Astrocyte of the spinal cord (primary cell): ENCODE data around the gene SLC22A31.
"Not testable (repeated sequence)": the region's sequence is repeated elsewhere in the genome, so short reads cannot be mapped to it uniquely, and the experiment has no call there.

Experiments
- DNase-seq: peaks from one replicate; pipeline ENCODE4 v3.0.0; 2011; ENCODE audit warnings: low read depth, low spot score
- H3K4me3 ChIP-seq: 2 replicates; pipeline ENCODE4 v1.5.1; 2011; ENCODE audit warnings: low read depth, mild to moderate bottlenecking, low read length, moderate library complexity
- CTCF ChIP-seq: IDR thresholded peaks from 2 replicates; pipeline ENCODE4 v1.5.1; 2012; ENCODE audit warnings: low read depth, mild to moderate bottlenecking, low read length, inconsistent platforms
- in situ Hi-C: cut with HindIII; loops from 2 replicates; pipeline ENCODE4 v1.10.0; 2017; ENCODE audit warnings: low sequenced_read_pairs

SLC22A31 gene

GRCh38 chr16:89192956-89193575, 7.3 kb downstream of the SLC22A31 start:
- DNase-seq: peak; percentile 75
- in situ Hi-C loops: no loop called here
- H3K4me3 ChIP-seq: no peak overlapping the region
- TF ChIP-seq CTCF: no peak

- DNase-seq: peak; percentile 91
- H3K4me3 ChIP-seq: peak overlapping the region; percentile 26
- in situ Hi-C loops: not testable (repeated sequence)
Observed at GRCh38 chr16:89192186-89192955, 8.0 kb downstream of the SLC22A31 start.

DNA sequence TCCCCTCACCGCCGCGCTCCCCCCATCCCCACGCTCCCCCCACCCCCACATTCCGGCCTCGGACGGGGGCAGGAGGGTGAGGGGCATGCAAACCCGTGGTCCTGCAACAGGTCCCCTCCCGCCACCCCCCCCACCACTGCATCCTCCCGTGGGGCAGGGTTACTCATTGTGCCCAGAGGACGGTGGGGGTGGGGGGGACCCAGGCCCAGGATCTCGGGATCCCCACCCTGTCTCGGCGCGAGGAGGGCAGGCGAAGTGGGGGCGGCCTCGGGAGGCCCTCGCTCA, 8.5 kb downstream of the SLC22A31 start:
- in situ Hi-C loops: no loop called here
- no peak for DNase-seq
- peak overlapping the region; percentile 26 for H3K4me3 ChIP-seq
- no peak for TF ChIP-seq CTCF

GRCh38 chr16:89191033-89191900, 9.1 kb downstream of the SLC22A31 start:
- in situ Hi-C loops: no loop called here
- H3K4me3 ChIP-seq: no peak overlapping the region
- DNase-seq: no peak
- no peak for TF ChIP-seq CTCF

DNA sequence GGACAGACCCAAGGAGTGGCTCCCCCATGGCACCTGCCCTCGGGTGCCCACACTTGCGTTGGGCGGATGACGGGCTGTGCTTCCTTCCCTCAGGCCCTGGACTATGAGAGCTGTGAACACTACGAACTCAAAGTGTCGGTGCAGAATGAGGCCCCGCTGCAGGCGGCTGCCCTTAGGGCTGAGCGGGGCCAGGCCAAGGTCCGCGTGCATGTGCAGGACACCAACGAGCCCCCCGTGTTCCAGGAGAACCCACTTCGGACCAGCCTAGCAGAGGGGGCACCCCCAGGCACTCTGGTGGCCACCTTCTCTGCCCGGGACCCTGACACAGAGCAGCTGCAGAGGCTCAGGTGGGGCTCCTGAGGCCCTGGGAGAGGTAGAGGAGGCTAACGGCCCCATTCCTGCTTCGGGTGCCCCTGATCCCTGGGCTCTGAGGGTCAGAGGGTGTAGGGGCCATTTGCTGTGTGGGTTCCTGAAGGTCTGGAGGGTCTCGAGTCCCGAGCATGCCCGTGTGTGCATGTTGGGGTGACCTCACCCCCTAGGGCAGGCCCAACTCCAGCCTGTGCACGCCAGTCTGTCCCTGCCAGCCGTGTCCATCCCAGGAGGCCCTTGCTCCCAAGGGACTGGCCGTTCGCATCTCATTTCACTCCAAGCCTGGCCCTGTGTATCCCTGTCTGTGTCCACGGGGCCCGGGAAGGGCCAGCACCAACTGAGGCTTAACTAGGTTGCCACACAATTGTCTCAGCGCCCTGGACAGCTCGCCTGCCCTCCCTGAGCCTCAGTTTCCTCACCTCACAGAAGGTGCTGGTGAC, 10.0 kb downstream of the SLC22A31 start:
- DNase-seq: no peak
- no peak for TF ChIP-seq CTCF
- in situ Hi-C loops: no loop called here
- H3K4me3 ChIP-seq: no peak overlapping the region

GRCh38 chr16:89189358-89190025, 10.8 kb downstream of the SLC22A31 start:
- in situ Hi-C loops: no loop called here
- TF ChIP-seq CTCF: no peak
- DNase-seq: no peak
- H3K4me3 ChIP-seq: no peak overlapping the region

DNA sequence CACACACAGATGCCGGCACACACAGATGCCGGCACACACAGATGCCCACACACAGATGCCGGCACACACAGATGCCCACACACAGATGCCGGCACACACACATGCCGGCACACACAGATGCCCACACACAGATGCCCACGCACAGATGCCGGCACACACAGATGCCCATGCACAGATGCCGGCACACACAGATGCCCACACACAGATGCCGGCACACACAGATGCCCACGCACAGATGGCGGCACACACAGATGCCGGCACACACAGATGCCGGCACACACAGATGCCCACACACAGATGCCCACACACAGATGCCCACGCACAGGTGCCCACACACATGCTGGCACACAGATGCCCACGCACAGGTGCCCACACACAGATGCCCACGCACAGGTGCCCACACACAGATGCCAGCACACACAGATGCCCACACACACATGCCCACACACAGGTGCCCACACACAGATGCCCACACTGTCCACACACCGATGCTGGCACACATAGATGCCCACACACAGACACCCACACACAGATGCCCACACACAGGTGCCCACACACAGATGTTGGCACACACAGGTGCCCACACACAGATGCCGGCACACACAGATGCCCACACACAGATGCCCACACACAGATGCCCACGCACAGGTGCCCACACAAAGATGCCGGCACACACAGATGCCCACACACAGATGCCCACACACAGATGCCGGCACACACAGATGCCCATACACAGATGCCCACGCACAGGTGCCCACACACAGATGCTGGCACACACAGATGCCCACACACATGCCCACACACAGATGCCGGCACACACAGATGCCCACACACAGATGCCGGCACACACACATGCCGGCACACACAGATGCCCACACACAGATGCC, 11.6 kb downstream of the SLC22A31 start:
- in situ Hi-C loops, DNase-seq, H3K4me3 ChIP-seq: not testable (repeated sequence)
